ENCODE results near the gene METTL21C. TPM values are rescaled to one million over a fixed set of nuclear protein-coding genes. Genes with fewer than 3 reads are reported as not detected.

The METTL21C gene
- total RNA-seq = not detected

DNA sequence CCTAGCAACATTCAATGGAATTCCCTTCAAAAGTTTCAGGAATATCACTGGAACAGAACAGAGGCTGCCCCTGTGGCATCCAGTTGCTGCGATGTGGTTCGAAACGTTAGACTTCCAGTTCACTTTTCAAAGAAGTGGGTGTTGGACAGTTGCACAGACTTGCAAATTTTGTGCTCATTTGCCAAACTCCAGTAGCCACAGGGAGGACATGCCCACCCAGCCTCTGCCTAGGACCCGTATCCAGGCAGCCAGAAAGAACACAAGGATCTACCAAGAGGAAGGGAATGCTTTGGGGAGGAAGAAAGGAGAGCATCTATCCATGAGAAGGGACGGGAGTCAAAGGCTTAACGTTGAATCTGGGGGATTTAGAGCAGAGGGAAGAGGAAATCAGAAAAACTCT is at the start of gene METTL21C:
METTL21C (minus strand) TSS at position 108 of the 400 bp plus-strand sequence. CDS start 546 bp downstream, outside the sequence.
- ATAC-seq (ENCODE audit: low FRiP score) (no peak), DNase-seq (ENCODE audit: low spot score) (no peak)
- TF ChIP-seq, protein P1, sequence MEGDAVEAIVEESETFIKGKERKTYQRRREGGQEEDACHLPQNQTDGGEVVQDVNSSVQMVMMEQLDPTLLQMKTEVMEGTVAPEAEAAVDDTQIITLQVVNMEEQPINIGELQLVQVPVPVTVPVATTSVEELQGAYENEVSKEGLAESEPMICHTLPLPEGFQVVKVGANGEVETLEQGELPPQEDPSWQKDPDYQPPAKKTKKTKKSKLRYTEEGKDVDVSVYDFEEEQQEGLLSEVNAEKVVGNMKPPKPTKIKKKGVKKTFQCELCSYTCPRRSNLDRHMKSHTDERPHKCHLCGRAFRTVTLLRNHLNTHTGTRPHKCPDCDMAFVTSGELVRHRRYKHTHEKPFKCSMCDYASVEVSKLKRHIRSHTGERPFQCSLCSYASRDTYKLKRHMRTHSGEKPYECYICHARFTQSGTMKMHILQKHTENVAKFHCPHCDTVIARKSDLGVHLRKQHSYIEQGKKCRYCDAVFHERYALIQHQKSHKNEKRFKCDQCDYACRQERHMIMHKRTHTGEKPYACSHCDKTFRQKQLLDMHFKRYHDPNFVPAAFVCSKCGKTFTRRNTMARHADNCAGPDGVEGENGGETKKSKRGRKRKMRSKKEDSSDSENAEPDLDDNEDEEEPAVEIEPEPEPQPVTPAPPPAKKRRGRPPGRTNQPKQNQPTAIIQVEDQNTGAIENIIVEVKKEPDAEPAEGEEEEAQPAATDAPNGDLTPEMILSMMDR (IDR thresholded peaks at IDR 0.05) = no peak

DNA sequence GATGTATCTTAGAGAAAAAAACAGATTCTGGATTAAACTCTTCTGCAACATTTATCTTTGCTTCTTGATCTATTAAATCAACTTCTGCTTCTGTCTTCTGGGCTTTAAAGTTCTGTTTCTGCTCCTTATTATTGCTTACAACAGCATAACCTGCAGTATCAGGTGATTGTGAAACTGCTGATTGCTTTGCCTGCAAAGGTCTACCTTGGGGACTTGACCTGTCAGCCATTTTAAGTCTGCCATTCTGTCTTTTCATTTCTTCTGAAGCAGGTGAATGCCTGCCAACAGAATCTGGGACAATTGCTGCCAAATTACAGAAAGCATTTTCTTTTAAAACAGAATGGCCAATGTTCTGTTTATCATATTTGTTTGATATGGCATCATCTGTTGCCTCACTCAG is 47.7 kb upstream of the METTL21C start:
- no peak for DNase-seq (ENCODE audit: low spot score)
- ATAC-seq (ENCODE audit: low FRiP score) = no peak
- TF ChIP-seq, protein P1 (IDR thresholded peaks at IDR 0.05) = no peak

DNA sequence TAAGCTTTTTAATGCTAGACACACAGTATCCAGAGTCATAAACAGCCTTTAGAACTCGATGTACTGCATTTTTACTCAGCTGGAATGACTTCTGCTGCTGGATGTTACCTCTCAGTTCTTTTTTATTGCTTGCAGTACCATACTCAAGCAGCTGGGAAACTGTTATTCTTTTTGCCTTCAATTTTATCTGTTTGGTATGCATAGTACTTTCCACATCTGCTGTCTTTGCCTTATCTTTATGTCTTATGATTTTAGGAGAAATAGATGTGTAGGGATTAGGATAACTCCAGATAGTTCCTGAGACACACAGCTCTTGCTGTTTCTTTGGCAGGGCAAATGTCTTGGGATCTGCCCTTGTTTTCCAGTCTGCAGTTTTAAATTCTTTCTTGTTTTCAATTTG is 47.3 kb upstream of the METTL21C start:
- DNase-seq (ENCODE audit: low spot score) (no peak), ATAC-seq (ENCODE audit: low FRiP score) (no peak)
- TF ChIP-seq, protein P1 (IDR thresholded peaks at IDR 0.05) = no peak

DNA sequence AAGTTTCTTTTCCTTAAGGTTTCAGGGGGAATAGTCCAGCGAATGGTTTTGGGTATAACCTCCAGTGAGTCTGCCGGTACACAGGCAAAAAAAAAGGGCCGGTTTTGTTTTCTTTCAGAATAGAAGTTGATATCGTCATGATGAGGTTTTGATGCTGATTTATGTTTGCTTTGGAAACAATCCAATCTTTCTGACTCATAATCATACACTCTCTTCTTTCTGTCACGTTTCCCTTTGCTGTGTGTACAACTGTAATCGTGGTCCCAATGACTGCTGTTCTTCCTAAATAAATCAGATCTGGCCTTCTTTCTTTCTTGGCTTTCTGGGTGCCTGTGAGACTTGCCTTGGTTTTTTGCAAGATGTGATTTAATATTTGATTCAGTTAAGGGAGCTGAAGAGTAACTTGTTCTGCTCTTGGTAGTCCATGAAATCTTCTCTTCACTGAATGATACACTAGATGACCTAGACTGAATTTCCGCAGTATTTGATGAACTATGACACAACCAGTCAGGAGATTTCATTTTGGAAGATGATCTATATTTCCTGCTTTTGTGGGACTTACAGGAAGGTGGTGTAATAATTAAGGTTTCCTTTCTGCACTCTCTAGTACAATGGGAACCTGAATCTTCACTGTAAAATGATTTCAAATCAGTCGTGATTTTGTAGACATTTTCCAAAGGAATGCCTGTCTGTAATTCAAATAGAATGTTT is 34.9 kb upstream of the METTL21C start:
- TF ChIP-seq, protein P1 (IDR thresholded peaks at IDR 0.05) = no peak
- peak; percentile 56 for ATAC-seq (ENCODE audit: low FRiP score)
- no peak for DNase-seq (ENCODE audit: low spot score)

DNA sequence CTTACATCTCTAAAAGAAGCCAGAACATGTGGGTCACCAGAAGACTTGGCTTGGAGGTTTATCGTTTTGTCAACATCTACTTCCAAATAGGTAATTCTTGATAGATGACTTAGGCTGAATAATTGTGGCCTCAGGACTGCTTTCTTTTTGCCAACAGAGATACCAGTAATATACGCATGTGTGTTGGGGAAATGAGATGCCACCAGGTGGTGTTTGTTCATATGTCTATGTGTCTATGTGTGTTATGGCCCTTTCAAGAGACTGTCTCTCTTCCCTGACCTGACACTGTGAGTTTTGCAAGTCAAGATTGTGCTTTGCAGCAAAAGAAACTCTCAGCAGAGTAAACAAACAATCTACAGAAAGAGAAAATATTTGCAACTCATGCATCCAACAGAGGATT is 31.6 kb upstream of the METTL21C start:
- DNase-seq (ENCODE audit: low spot score) (no peak), ATAC-seq (ENCODE audit: low FRiP score) (no peak)
- TF ChIP-seq, protein P1 (IDR thresholded peaks at IDR 0.05) = no peak

DNA sequence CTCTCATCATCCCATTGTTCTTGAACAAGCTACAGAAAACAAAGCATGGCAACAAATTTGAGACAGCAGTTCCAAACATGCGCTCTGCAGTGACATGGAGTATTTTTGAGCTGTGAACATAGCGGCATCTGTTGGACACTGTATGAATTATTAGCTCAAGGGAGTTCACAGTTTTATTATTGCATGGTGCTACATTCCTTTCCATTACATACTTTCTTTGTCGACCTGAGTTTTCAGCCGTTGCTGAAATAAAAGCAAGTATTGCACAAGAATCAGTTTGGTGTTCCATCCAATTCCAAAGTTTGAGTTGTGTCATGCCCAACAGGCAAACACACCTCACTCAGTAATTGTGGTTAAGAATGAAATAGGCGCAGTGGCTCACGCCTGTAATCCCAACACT is 30.1 kb upstream of the METTL21C start:
- DNase-seq (ENCODE audit: low spot score) (no peak), ATAC-seq (ENCODE audit: low FRiP score) (peak; percentile 75)
- TF ChIP-seq, protein P1 (IDR thresholded peaks at IDR 0.05) = no peak

DNA sequence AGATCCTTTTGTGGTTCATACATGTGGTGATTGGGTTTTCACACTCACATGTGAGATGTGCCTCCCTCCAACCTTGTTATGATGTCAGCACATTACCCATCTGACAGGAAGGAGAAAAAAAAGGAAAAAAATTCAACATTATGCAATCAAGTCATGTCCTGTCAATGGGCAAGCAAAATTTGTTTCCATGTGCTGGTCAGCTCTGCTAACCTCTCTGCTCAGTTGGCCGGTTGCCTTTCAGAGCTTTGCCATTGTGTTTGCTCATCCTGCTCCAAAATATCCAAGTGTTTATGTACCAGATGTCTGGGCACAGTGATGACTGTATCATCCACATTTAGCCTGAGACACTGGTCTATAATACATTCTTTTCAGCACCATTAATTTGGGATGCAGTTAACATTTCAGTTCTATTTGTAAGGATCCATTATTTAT is 27.0 kb upstream of the METTL21C start:
- DNase-seq (ENCODE audit: low spot score) (no peak), ATAC-seq (ENCODE audit: low FRiP score) (no peak)
- TF ChIP-seq, protein P1 (IDR thresholded peaks at IDR 0.05) = no peak
